GM21737 (cell line): ENCODE measurements around the gene SPAG16.
"Not testable (repeated sequence)": the region's sequence is repeated elsewhere in the genome, so short reads cannot be mapped to it uniquely, and the experiment has no call there.

Source experiments
- ATAC-seq: cut with Tn5 transposase; IDR thresholded peaks from one replicate; pipeline ENCODE4 v1.9.1; 2021; ENCODE audit warnings: mild to moderate bottlenecking, moderate library complexity; ENCODE audit not compliant: unreplicated experiment

The SPAG16 gene

GRCh38 chr2:213407027-213407426 is 122.8 kb downstream of the SPAG16 start:
- ATAC-seq = not testable (repeated sequence)

GRCh38 chr2:213408426-213409070 is 124.3 kb downstream of the SPAG16 start:
- not testable (repeated sequence) for ATAC-seq

GRCh38 chr2:213410687-213411086 is 126.4 kb downstream of the SPAG16 start:
- ATAC-seq = not testable (repeated sequence)

- ATAC-seq = no peak
These were observed 127.5 kb downstream of the SPAG16 start for GRCh38 chr2:213411582-213412289.

GRCh38 chr2:213415093-213415492 is 130.8 kb downstream of the SPAG16 start:
- no peak for ATAC-seq

- ATAC-seq = no peak
These were observed 132.6 kb downstream of the SPAG16 start for GRCh38 chr2:213416832-213417231.

- ATAC-seq = no peak
These were observed 135.7 kb downstream of the SPAG16 start for GRCh38 chr2:213419980-213420379.

GRCh38 chr2:213420828-213421385 is 136.6 kb downstream of the SPAG16 start:
- ATAC-seq = no peak

GRCh38 chr2:213422211-213422610 is 137.9 kb downstream of the SPAG16 start:
- no peak for ATAC-seq

GRCh38 chr2:213425618-213426017 is 141.4 kb downstream of the SPAG16 start:
- ATAC-seq = no peak

- ATAC-seq = no peak
These were observed 145.3 kb downstream of the SPAG16 start for GRCh38 chr2:213429516-213429915.

GRCh38 chr2:213443921-213444320 is 159.7 kb downstream of the SPAG16 start:
- no peak for ATAC-seq

GRCh38 chr2:213451542-213452239 is 167.4 kb downstream of the SPAG16 start:
- ATAC-seq = no peak

GRCh38 chr2:213455316-213456008 is 171.2 kb downstream of the SPAG16 start:
- no peak for ATAC-seq

GRCh38 chr2:213475433-213475832 is 191.2 kb downstream of the SPAG16 start:
- no peak for ATAC-seq

GRCh38 chr2:213476641-213477040 is 192.4 kb downstream of the SPAG16 start:
- ATAC-seq = no peak

GRCh38 chr2:213490087-213490486 is 205.8 kb downstream of the SPAG16 start:
- no peak for ATAC-seq

GRCh38 chr2:213491376-213491775 is 207.1 kb downstream of the SPAG16 start:
- no peak for ATAC-seq

GRCh38 chr2:213496226-213496625 is 212.0 kb downstream of the SPAG16 start:
- no peak for ATAC-seq

- no peak for ATAC-seq
These were observed 216.6 kb downstream of the SPAG16 start for GRCh38 chr2:213500881-213501280.

- no peak for ATAC-seq
These were observed 239.9 kb downstream of the SPAG16 start for GRCh38 chr2:213524164-213524563.
